ENCODE measurements around the gene TRMT1. TPM values are rescaled to one million over a fixed set of nuclear protein-coding genes. Genes with fewer than 3 reads are reported as not detected.

Gene TRMT1
- total and polyA plus RNA-seq, 4 experiments from 2014 or later, result 18.0 to 78.4 (median 47.8) TPM

GRCh38 chr19:13102666-13103580, 13.6 kb downstream of the TRMT1 start, which contains the start of gene LYL1:
Gene LYL1, minus strand, starts transcription at chr19:13102858. Its CDS starts 1,687 bp downstream, at chr19:13101171.
- Mint-ChIP-seq H3K4me3 (peak within 1 kb of the TSS; percentile 81 to 97 (median 86)), H3K36me3 (peaks cover 3 to 6% of the 10 kb centered on the region in 2 donors), H3K27ac (peak within 1 kb of the TSS; percentile 31 to 87 (median 83)), H3K9me3 (peaks cover 0 to 2% (median 0%) of the 10 kb centered on the region in 8 donors), H3K4me1 (peaks cover 24 to 63% (median 38%) of the 10 kb centered on the region in 4 donors), H3K27me3 (peaks cover 0 to 5% of the 10 kb centered on the region in 2 donors)
- H3K27me3 ChIP-seq (ENCODE audit: insufficient read depth, low read length), result no peaks in the 10 kb centered on the region
- ChIA-PET CTCF (ENCODE audit: partially characterized antibody) (interaction anchor here (1.1 to 4.4 kb wide), 5 partner anchors 8 to 140 kb away, joined by 3 to 40 read pairs (median 4); partner anchors contain the start of genes NACC1 and TRMT1), POLR2A (ENCODE audit: partially characterized antibody) (interaction anchor here (1.2 to 5.1 kb wide), 6 partner anchors 9 to 68 kb away, joined by 3 to 69 read pairs (median 24); partner anchors contain the start of genes NACC1 and TRMT1)
- no peaks in the 10 kb centered on the region for H3K36me3 ChIP-seq (ENCODE audit: insufficient read depth, low read length)
- H3K4me1 ChIP-seq (ENCODE audit: insufficient read depth, low read length), result peaks cover 70% of the 10 kb centered on the region
- H3K4me3 ChIP-seq (ENCODE audit: low read length in 2 of 2), result peak within 1 kb of the TSS; percentile 65 to 73
- peak within 1 kb of the TSS; percentile 62 for H3K27ac ChIP-seq (ENCODE audit: low read depth, low read length)
- peak in 1 of 5 donors; percentile 26 for DNase-seq
- H3K9me3 ChIP-seq (ENCODE audit: control insufficient read depth in 1 of 2, low read length in 2 of 2), result no peaks in the 10 kb centered on the region
- intact Hi-C loops (cut with micrococcal nuclease), result no loop called here

- Histone ChIP-seq H3K36me3 (ENCODE audit: insufficient read depth, low read length) (no peaks in the 10 kb centered on the region), H3K27ac (ENCODE audit: low read depth, low read length) (peak overlapping the region; percentile 62), H3K9me3 (ENCODE audit: control insufficient read depth in 1 of 2, low read length in 2 of 2) (no peaks in the 10 kb centered on the region), H3K27me3 (ENCODE audit: insufficient read depth, low read length) (peaks cover 2% of the 10 kb centered on the region), H3K4me1 (ENCODE audit: insufficient read depth, low read length) (peaks cover 71% of the 10 kb centered on the region), H3K4me3 (ENCODE audit: low read length in 2 of 2) (peak overlapping the region; percentile 58 to 73)
- H3K9me3 Mint-ChIP-seq, result peaks cover 0 to 2% (median 0%) of the 10 kb centered on the region in 8 donors
- DNase-seq, result peak in 1 of 5 donors; percentile 7
- H3K36me3 Mint-ChIP-seq, result peaks cover 2 to 3% of the 10 kb centered on the region in 2 donors
- peaks cover 24 to 66% (median 39%) of the 10 kb centered on the region in 4 donors for H3K4me1 Mint-ChIP-seq
- CTCF ChIA-PET (ENCODE audit: partially characterized antibody), result no interaction called here
- intact Hi-C loops (cut with micrococcal nuclease), result no loop called here
- peaks cover 0 to 5% of the 10 kb centered on the region in 2 donors for H3K27me3 Mint-ChIP-seq
- peak overlapping the region; percentile 81 to 88 (median 84) for H3K4me3 Mint-ChIP-seq
- POLR2A ChIA-PET (ENCODE audit: partially characterized antibody), result interaction anchor here (1.2 to 4.8 kb wide), 4 partner anchors 8 to 53 kb away, joined by 3 to 51 read pairs (median 36); partner anchors contain the start of genes NACC1 and TRMT1
- peak overlapping the region; percentile 31 to 87 (median 80) for H3K27ac Mint-ChIP-seq
These were observed 14.2 kb downstream of the TRMT1 start for GRCh38 chr19:13102416-13102665.

- POLR2A ChIA-PET (ENCODE audit: partially characterized antibody), result interaction anchor here (1.1 to 4.8 kb wide), 4 partner anchors 15 to 53 kb away, joined by 4 to 51 read pairs (median 29); partner anchors contain the start of genes IER2, NACC1, STX10 and TRMT1
- H3K9me3 ChIP-seq (ENCODE audit: control insufficient read depth in 1 of 2, low read length in 2 of 2), result no peaks in the 10 kb centered on the region
- no peaks in the 10 kb centered on the region for H3K36me3 ChIP-seq (ENCODE audit: insufficient read depth, low read length)
- Mint-ChIP-seq H3K4me3 (peak overlapping the region; percentile 81 to 88 (median 84)), H3K27ac (peak overlapping the region; percentile 61 to 87 (median 80)), H3K27me3 (peaks cover 2 to 8% of the 10 kb centered on the region in 2 donors), H3K9me3 (peaks cover 0 to 2% (median 0%) of the 10 kb centered on the region in 8 donors), H3K36me3 (peaks cover 2 to 3% of the 10 kb centered on the region in 2 donors), H3K4me1 (peaks cover 26 to 71% (median 43%) of the 10 kb centered on the region in 4 donors)
- H3K4me3 ChIP-seq (ENCODE audit: low read length in 2 of 2), result peak overlapping the region; percentile 58 to 73
- intact Hi-C loops (cut with micrococcal nuclease), result no loop called here
- peaks cover 76% of the 10 kb centered on the region for H3K4me1 ChIP-seq (ENCODE audit: insufficient read depth, low read length)
- peak overlapping the region; percentile 62 for H3K27ac ChIP-seq (ENCODE audit: low read depth, low read length)
- CTCF ChIA-PET (ENCODE audit: partially characterized antibody), result no interaction called here
- DNase-seq, result no peak
- peaks cover 7% of the 10 kb centered on the region for H3K27me3 ChIP-seq (ENCODE audit: insufficient read depth, low read length)
These were observed 14.7 kb downstream of the TRMT1 start for GRCh38 chr19:13101590-13102415.

GRCh38 chr19:13100841-13101589, 15.5 kb downstream of the TRMT1 start:
- peaks cover 2 to 3% of the 10 kb centered on the region in 2 donors for H3K36me3 Mint-ChIP-seq
- H3K9me3 ChIP-seq (ENCODE audit: control insufficient read depth in 1 of 2, low read length in 2 of 2), result no peaks in the 10 kb centered on the region
- H3K27ac Mint-ChIP-seq, result peak overlapping the region; percentile 53 to 84 (median 74)
- peaks cover 5 to 8% of the 10 kb centered on the region in 2 donors for H3K27me3 Mint-ChIP-seq
- H3K36me3 ChIP-seq (ENCODE audit: insufficient read depth, low read length), result no peaks in the 10 kb centered on the region
- ChIA-PET CTCF (ENCODE audit: partially characterized antibody) (interaction anchor here (0.7 to 2.0 kb wide), 4 partner anchors 17 to 136 kb away, joined by 3 to 6 read pairs (median 4); partner anchors contain the start of gene NACC1), POLR2A (ENCODE audit: partially characterized antibody) (interaction anchor here (1.1 to 4.8 kb wide), 6 partner anchors 16 to 210 kb away, joined by 4 to 51 read pairs (median 22); partner anchors contain the start of genes GCDH, IER2, NACC1 and STX10)
- H3K27me3 ChIP-seq (ENCODE audit: insufficient read depth, low read length), result peaks cover 14% of the 10 kb centered on the region
- intact Hi-C loops (cut with micrococcal nuclease), result no loop called here
- H3K4me1 Mint-ChIP-seq, result peaks cover 28 to 76% (median 45%) of the 10 kb centered on the region in 4 donors
- no peak for DNase-seq
- H3K4me1 ChIP-seq (ENCODE audit: insufficient read depth, low read length), result peaks cover 84% of the 10 kb centered on the region
- peak overlapping the region; percentile 78 for H3K27ac ChIP-seq (ENCODE audit: low read depth, low read length)
- peak overlapping the region; percentile 58 to 73 for H3K4me3 ChIP-seq (ENCODE audit: low read length in 2 of 2)
- peaks cover 0 to 2% (median 0%) of the 10 kb centered on the region in 8 donors for H3K9me3 Mint-ChIP-seq
- peak overlapping the region; percentile 81 to 88 (median 84) for H3K4me3 Mint-ChIP-seq

- H3K4me3 ChIP-seq (ENCODE audit: low read length in 2 of 2), result peak overlapping the region in 1 of 2 donors; percentile 70
- Mint-ChIP-seq H3K27ac (peak overlapping the region; percentile 84 to 99 (median 97)), H3K4me1 (peaks cover 29 to 79% (median 47%) of the 10 kb centered on the region in 4 donors), H3K27me3 (peaks cover 5 to 8% of the 10 kb centered on the region in 2 donors), H3K4me3 (peak overlapping the region; percentile 77 to 87 (median 82)), H3K36me3 (peaks cover 2 to 3% of the 10 kb centered on the region in 2 donors), H3K9me3 (peaks cover 0 to 2% (median 0%) of the 10 kb centered on the region in 8 donors)
- POLR2A ChIA-PET (ENCODE audit: partially characterized antibody), result interaction anchor here (0.8 to 3.6 kb wide), 16 partner anchors 11 to 308 kb away, joined by 3 to 51 read pairs (median 4); partner anchors contain the start of genes FARSA, GCDH, IER2 and JUNB
- H3K36me3 ChIP-seq (ENCODE audit: insufficient read depth, low read length), result no peaks in the 10 kb centered on the region
- CTCF ChIA-PET (ENCODE audit: partially characterized antibody), result interaction anchor here (0.8 to 2.0 kb wide), 7 partner anchors 9 to 135 kb away, joined by 3 to 6 read pairs (median 3); partner anchors contain the start of gene NACC1
- intact Hi-C loops (cut with micrococcal nuclease), result no loop called here
- H3K9me3 ChIP-seq (ENCODE audit: control insufficient read depth in 1 of 2, low read length in 2 of 2), result no peaks in the 10 kb centered on the region
- peak overlapping the region; percentile 78 for H3K27ac ChIP-seq (ENCODE audit: low read depth, low read length)
- peaks cover 87% of the 10 kb centered on the region for H3K4me1 ChIP-seq (ENCODE audit: insufficient read depth, low read length)
- DNase-seq, result peak; percentile 51 to 82 (median 61)
- H3K27me3 ChIP-seq (ENCODE audit: insufficient read depth, low read length), result peaks cover 15% of the 10 kb centered on the region
These were observed 16.4 kb downstream of the TRMT1 start for GRCh38 chr19:13100031-13100588.

Data from CD4-positive, alpha-beta memory T cell (primary cell).